GM19397 (cell line): ENCODE results near the gene ZNF512.
"Not testable (repeated sequence)": the region's sequence is repeated elsewhere in the genome, so short reads cannot be mapped to it uniquely, and the experiment has no call there.

Experiments
- ATAC-seq: cut with Tn5 transposase; IDR thresholded peaks from one replicate; pipeline ENCODE4 v1.9.1; 2021; ENCODE audit warnings: mild to moderate bottlenecking, moderate library complexity; ENCODE audit not compliant: unreplicated experiment

ZNF512 gene

GRCh38 chr2:27582695-27583389 is at the start of gene ZNF512:
TSS of gene ZNF512 (plus strand) at chr2:27583042. CDS start at chr2:27583113, 71 bp downstream.
- ATAC-seq: peak; percentile 94

GRCh38 chr2:27537287-27537686 is 45.6 kb upstream of the ZNF512 start:
- ATAC-seq: no peak

- ATAC-seq: not testable (repeated sequence)
Observed at GRCh38 chr2:27538839-27539450, 43.9 kb upstream of the ZNF512 start.

- not testable (repeated sequence) for ATAC-seq
Observed at GRCh38 chr2:27539649-27540048, 43.2 kb upstream of the ZNF512 start.

- no peak for ATAC-seq
Observed at GRCh38 chr2:27544143-27544821, 38.6 kb upstream of the ZNF512 start.

GRCh38 chr2:27545348-27546141 is 37.3 kb upstream of the ZNF512 start:
- no peak for ATAC-seq

GRCh38 chr2:27549303-27549702 is 33.5 kb upstream of the ZNF512 start:
- ATAC-seq: no peak

GRCh38 chr2:27551514-27551913 is 31.3 kb upstream of the ZNF512 start:
- no peak for ATAC-seq

- ATAC-seq: no peak
Observed at GRCh38 chr2:27552941-27553340, 29.9 kb upstream of the ZNF512 start.

GRCh38 chr2:27554451-27554850 is 28.4 kb upstream of the ZNF512 start:
- ATAC-seq: not testable (repeated sequence)

GRCh38 chr2:27559228-27559627 is 23.6 kb upstream of the ZNF512 start:
- no peak for ATAC-seq

GRCh38 chr2:27561060-27561459 is 21.8 kb upstream of the ZNF512 start:
- ATAC-seq: no peak

GRCh38 chr2:27566628-27567027 is 16.2 kb upstream of the ZNF512 start:
- no peak for ATAC-seq

- no peak for ATAC-seq
Observed at GRCh38 chr2:27569398-27569797, 13.4 kb upstream of the ZNF512 start.

GRCh38 chr2:27571197-27571596 is 11.6 kb upstream of the ZNF512 start:
- ATAC-seq: no peak

- no peak for ATAC-seq
Observed at GRCh38 chr2:27571681-27572080, 11.2 kb upstream of the ZNF512 start.

GRCh38 chr2:27572439-27572838 is 10.4 kb upstream of the ZNF512 start:
- no peak for ATAC-seq

- ATAC-seq: no peak
Observed at GRCh38 chr2:27572998-27573429, 9.8 kb upstream of the ZNF512 start.

- no peak for ATAC-seq
Observed at GRCh38 chr2:27573452-27573851, 9.4 kb upstream of the ZNF512 start.

GRCh38 chr2:27581417-27582128 is 1.3 kb upstream of the ZNF512 start:
- no peak for ATAC-seq
